ENCODE measurements around the gene ANKRD60.

Gene ANKRD60

DNA sequence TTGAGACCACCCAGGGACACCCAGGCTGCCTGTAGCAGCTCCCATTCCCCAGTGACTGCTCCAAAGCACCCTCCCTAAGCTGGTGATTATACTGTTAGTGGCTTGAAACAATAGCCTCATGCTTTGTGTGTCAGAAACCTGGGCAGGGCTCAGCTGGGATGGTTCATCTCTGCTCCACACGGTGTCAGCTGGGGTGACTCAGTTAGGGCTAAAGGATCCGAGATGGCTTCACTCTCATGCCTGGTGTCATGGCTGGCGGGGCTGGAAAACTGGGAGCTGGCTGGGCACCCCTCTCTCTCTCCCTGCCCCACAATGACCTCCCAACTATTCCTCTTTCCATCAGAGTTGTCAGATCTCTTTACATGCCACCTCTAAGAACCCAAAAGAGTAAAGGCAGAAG lies 44.4 kb downstream of the ANKRD60 start:
- DNase-seq: no peak

DNA sequence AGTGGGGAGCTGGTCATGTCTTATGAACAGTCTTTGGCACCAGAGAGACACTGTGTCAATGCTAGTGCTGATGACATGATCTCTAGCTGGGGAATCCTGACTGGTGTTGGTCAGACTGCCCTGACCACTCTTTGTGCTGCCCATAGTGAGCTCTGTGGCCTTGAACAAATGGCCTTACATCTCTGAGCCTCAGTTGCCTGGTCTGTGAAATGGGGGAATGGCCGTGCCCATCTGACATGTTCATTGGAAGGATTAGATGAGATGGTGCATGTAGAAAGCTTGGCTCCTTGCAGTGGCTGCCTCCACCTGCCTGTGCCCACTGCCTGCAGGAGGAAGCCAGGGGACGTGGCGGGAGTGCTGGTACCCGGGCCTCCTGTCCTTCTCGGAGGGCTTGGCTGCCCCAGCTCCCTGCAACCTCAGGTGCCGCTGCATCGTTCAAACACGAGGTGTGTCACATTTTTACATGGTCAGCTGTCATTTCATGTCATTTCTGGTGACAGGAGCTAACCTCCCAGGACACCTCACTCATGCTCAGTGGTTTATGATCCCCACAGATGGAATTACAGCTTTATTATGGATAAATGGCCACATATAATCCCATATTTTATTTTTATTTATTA lies 45.8 kb downstream of the ANKRD60 start:
- no peak for DNase-seq

DNA sequence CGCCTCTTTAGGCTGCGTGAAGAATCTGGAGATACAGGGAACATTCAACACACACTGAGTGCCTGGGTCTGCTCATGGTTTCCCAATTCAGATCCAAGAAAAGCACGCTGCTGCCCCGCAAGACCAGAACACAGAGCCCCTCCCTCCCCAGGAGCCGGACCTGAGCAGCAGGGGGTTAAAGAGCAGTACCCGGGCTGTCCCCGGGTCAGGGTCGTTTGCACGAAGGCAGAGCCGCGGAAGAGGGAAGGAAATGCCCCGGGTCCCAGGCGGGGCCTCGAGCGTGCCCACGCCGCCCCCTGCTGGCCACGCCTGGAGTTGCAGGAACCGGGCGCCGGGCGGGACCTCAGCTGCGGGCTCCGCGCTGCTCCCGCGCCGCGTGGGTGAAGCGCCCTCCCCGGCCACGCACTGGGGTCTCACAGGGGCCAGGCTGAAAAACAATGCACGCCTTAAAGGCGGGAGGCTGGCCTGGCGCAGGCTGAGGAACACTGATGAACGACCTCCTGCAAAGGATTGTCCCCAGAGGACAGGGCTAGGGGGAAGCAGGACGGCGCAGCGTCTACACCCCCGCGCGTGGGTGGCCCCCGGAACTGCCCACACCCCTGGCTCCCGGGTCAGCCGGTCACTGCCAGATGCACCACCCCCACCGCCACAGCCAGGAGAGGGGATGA lies 48.9 kb downstream of the ANKRD60 start:
- DNase-seq: peak in 1 of 2 donors; percentile 35

DNA sequence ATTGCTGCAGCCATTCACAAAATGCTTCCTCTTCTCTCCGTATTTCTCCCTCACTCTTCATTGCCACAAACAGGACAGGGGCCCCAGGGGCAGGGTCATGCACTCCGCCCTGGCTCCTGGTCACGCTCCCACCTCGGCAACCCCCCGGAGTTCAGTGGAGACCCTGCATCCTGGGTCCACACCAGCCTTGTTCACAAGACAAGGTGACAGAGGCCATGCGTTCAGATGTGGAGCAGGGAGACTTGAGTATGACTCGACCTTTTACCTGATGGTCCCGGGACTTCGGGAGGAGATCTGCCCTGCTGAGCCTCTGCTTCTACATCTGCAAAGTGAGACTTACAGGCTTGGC lies 49.4 kb downstream of the ANKRD60 start:
- no peak for DNase-seq

DNA sequence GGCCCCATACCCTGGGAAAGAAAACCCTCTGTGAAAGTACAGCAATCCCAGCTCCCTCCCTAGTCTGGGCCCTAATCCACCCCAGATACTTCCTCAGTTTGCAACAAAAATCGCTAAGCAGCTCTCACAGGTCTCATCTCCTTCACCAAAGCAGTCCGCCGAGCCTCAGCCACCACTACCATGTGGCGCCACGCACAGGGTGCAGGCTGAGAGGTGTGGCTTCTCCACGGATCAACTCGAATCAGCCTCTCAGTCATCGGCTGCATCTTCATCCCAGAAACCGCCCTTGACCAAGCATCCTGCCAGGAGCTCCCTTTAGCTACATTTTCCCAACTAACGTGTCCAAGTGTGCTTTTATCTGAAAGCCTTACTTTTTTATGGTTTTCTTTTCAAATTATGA lies 50.7 kb downstream of the ANKRD60 start:
- DNase-seq: no peak

DNA sequence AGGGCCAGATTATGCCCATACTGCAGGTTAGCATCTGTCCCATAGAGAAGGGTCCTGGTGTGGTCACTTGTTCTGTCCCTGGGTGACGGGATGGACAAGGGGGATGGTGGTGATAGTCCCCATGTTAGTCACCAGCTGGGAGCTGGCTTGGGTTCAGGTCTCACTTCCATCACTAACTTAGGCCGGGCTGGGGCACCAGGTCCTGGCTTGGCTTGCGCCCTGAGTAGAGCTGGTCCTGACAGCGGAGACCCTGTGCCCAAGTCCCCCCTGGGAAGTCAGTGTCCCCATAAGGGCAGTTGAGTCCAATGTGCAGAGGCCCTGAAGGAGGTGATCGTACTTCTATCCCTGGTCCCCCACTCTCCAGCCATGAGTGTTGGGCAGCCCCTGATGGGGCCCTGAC lies 52.6 kb downstream of the ANKRD60 start:
- no peak for DNase-seq

DNA sequence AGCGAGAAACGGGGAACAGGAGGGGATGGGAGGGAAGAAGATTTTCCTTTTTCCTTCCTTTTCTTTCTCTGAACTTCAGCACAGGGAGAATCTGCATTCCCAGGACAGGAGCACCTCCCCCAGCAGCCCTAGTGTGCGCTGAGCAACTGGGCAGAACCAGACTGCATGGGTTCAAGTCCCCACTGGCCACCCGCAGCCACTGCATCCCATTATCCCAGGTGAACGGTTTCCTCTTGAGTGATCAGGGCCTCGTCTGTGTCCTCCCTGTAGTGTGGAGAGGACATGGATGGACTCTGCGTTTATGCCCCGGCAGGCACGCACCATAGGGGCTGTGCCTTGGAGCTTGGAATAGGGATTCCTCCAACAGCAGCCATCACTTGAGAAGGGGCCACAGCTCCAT lies 53.0 kb downstream of the ANKRD60 start:
- no peak for DNase-seq

DNA sequence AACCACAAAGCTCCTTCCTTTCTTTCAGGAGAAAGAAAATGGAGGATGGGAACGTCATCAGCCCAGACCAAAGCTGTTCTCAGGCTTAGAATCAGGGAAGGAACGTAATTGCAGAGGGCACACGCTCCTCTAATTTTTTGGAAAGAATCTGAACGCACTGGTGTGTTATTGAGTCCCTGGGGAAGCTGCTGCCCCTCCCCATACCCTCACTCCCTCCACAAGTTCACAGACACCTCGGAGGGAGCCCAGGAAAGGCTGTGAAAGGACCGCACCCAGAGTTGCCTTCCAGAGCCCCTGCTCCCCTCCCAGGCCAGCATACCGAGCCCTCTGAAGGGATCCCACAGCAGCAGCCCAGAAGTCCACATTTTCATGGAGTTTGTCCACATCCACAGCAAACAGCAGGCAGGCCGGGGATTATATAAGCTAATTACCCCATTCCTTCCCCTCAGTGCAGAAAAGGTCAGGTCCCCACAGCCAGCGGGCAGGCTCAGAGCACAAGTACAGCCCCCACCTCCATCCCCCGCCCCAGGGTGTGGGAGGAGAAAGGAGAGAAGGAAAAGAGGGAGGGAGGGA lies 53.7 kb downstream of the ANKRD60 start:
- no peak for DNase-seq

DNA sequence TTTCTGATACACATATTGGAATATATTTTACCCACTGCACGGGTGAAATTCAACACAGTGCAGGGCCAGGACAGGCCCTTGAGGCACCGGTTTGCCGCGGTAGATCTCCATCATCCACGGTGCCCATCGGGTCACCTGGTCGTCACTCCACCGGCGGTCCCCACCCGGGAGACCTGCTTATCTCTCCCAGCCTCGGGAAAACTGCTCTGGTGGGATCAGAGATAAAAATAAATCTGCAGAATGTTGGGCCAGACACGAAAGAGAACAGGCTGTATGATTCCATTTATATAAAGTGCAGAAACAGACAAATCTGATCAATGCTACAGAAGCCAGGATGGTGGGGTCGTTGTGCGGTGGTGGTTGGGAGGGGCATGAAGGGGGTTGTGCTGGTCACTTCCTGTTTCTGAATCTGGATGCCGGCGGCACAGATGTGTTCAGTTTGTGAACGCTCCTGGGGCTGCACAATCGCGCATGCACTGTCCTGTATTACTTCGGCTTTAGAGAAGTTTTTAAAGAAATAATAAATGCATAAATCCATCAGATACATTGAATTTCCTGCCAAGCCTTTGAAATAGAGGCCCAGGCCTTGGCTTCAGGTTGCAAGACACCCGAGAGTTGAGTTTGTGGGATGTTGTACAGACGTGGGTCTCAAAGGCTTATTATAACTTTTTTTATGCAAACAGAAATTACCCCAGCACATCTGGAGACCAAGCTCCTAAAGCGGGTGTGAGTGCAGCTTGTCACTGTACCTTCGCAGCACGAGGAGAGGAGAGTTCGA lies 54.3 kb downstream of the ANKRD60 start:
- no peak for DNase-seq

DNA sequence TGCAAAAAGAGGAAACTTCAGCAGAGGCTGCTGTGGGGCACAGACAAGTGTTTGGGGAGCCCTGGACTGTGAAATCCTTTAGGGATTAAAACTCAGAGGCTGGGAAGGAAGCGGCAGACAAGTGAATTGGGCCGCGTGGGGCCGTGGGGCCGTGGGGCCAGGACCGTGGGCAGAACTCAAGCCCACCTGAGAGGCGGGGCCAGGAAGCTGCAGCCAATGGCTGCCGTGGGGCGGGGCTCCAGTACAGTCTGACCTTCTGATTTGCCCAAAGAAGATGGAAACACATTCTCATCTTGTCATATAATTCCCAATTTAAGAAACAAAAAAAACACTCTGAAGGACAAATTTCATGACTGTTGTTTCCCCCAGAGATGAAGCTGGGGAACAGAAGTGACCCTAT lies 55.4 kb downstream of the ANKRD60 start:
- DNase-seq: no peak

DNA sequence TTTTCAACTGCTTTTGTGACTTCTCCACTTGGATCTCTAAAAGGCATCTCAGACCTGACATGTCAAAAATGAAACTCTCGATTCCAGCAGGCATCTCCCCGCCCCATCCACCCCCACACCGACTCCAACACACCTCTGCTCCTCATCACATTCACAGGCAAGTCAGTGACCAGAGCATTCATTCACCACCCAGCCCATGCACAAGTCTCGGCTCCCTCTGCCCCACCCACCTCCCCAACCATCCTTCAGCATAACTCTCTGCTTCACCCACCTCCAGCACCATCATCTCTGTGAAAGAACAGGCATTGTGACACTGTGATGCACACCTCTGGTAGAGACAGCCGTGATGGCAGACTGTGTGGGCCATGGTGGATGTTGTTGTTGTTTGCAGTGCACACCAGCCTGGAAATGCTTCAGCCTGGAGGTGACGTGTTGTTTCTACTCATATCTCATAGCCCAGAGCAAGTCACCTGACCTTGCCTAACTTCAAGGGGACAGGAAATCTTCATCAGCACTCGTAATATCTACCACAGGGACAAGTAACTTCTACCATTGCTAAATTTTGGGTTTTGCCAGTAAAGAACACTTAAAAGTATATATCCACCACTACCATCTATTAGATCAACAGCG lies 56.5 kb downstream of the ANKRD60 start:
- DNase-seq: no peak

DNA sequence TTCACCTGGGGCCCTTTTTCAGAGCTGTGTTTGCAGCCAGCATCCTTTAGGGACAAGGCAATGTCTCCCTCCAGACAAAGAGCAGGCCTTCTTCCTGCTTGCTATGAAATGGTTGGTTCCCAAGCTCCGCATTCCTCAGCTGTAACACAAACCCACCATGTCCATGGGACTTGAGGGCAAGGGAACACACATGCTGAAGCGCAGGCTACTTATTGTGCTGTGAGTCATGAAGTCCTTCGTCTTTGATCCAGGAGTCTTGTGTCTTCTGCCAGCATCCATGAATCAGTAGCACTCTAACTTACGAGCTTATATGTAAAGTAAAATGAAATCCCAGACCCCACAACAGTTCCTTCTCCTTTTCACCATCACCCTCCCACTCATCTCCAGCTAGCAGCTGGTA lies 59.0 kb downstream of the ANKRD60 start:
- no peak for DNase-seq

DNA sequence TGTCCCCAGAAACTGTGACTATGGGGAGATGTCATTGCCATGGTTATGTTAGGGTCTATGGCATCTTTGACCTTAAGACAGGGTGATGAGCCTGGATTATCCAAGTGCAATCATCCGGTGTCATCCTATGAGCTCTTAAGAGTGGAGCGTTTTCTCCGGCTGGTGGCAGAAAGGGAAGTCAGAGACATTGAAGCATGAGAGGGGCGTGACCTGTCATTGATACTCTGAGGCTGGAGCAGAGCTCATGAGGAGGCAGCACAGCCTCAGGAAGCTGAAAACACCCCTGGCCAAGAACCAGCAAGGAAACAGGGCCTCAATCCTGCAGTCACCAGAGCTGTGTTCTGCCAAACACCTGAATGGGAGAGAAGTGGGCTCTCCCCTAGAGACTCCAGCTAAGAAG lies 59.6 kb downstream of the ANKRD60 start:
- DNase-seq: no peak

DNA sequence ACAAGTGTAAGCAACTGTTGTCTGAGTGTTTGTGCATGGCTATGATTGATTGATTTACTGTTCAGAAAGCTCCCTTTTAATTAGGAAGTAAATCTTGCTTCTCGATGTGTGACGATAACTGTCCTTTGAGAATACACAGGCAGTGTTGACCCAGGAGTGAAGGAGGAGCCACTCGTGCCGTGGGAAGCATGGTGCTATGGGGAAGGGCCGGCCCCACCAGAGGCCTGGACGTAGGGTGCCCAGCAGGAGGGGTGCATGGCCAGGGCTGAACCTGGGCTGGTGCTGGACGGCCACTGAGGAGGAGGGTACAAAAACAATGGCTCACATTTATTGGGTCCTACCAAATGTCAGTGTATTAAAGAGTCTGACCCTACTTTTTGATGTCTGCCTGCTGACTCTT lies 60.7 kb downstream of the ANKRD60 start:
- no peak for DNase-seq

Measured in hippocampal formation (tissue), 2 donors.